Endothelial cell (in vitro differentiated cells): ENCODE measurements around the gene NHEJ1. TPM values are rescaled to one million over a fixed set of nuclear protein-coding genes. Genes with fewer than 3 reads are reported as not detected.

Experiments
- DNase-seq: peaks from one replicate; pipeline ENCODE4 v3.0.0; 2021; ENCODE audit warnings: low spot score
- H3K27ac Mint-ChIP-seq: one replicate; pipeline ENCODE4 v1.8.0; 2021; ENCODE audit warnings: mixed read lengths, inconsistent platforms; ENCODE audit not compliant: unreplicated experiment
- H3K27me3 Mint-ChIP-seq: one replicate; pipeline ENCODE4 v1.8.0; 2021; ENCODE audit warnings: mild to moderate bottlenecking, moderate library complexity, mixed read lengths, inconsistent platforms; ENCODE audit not compliant: unreplicated experiment
- H3K36me3 Mint-ChIP-seq: one replicate; pipeline ENCODE4 v1.8.0; 2021; ENCODE audit warnings: mild to moderate bottlenecking, low read depth, mixed read lengths, inconsistent platforms; ENCODE audit not compliant: unreplicated experiment
- H3K4me1 Mint-ChIP-seq: one replicate; pipeline ENCODE4 v1.8.0; 2021; ENCODE audit warnings: mild to moderate bottlenecking, mixed read lengths, inconsistent platforms; ENCODE audit not compliant: unreplicated experiment
- H3K4me3 Mint-ChIP-seq: one replicate; pipeline ENCODE4 v1.8.0; 2021; ENCODE audit warnings: mild to moderate bottlenecking, mixed read lengths, inconsistent platforms; ENCODE audit not compliant: unreplicated experiment
- H3K9me3 Mint-ChIP-seq: one replicate; pipeline ENCODE4 v1.8.0; 2021; ENCODE audit warnings: mixed read lengths, inconsistent platforms; ENCODE audit not compliant: unreplicated experiment
- CTCF ChIP-seq: fragments of 200-600 bp; sonication (generic); IDR thresholded peaks from one replicate; pipeline ENCODE4 v1.5.0; 2021; ENCODE audit warnings: antibody characterized with exemption; ENCODE audit not compliant: unreplicated experiment
- total RNA-seq: library from RNA; stranded (reverse); fragmentation: NEBNext Ultra II Directional; extraction: Animal tissue kit (Norgen Biotek cat#: 25700); gene quantifications from one replicate; pipeline ENCODE4 v1.2.1, GENCODE V29; 2021; ENCODE audit not compliant: unreplicated experiment

The NHEJ1 gene
- total RNA-seq, 1 donor from 2014 or later: 11.1 TPM

GRCh38 chr2:219182331-219183150 is 21.9 kb upstream of the NHEJ1 start:
- peaks cover 28% of the 10 kb centered on the region for H3K4me1 Mint-ChIP-seq
- no peak for TF ChIP-seq CTCF
- H3K27ac Mint-ChIP-seq: peak overlapping the region; percentile 57
- H3K9me3 Mint-ChIP-seq: no peaks in the 10 kb centered on the region
- peaks cover 37% of the 10 kb centered on the region for H3K36me3 Mint-ChIP-seq
- H3K4me3 Mint-ChIP-seq: peak overlapping the region; percentile 77
- DNase-seq: peak; percentile 18
- peaks cover 15% of the 10 kb centered on the region for H3K27me3 Mint-ChIP-seq

- Mint-ChIP-seq H3K9me3 (no peaks in the 10 kb centered on the region), H3K27me3 (peaks cover 17% of the 10 kb centered on the region), H3K36me3 (peaks cover 41% of the 10 kb centered on the region), H3K4me3 (no peak overlapping the region), H3K4me1 (peaks cover 29% of the 10 kb centered on the region), H3K27ac (peak overlapping the region; percentile 65)
- no peak for DNase-seq
- TF ChIP-seq CTCF: no peak
Observed at GRCh38 chr2:219181531-219181930, 20.9 kb upstream of the NHEJ1 start.

GRCh38 chr2:219180961-219181360 is 20.3 kb upstream of the NHEJ1 start:
- no peak overlapping the region for H3K4me3 Mint-ChIP-seq
- H3K27ac Mint-ChIP-seq: peak overlapping the region; percentile 65
- H3K4me1 Mint-ChIP-seq: peaks cover 30% of the 10 kb centered on the region
- H3K36me3 Mint-ChIP-seq: peaks cover 42% of the 10 kb centered on the region
- DNase-seq: no peak
- peaks cover 18% of the 10 kb centered on the region for H3K27me3 Mint-ChIP-seq
- no peak for TF ChIP-seq CTCF
- no peaks in the 10 kb centered on the region for H3K9me3 Mint-ChIP-seq

- H3K9me3 Mint-ChIP-seq: no peaks in the 10 kb centered on the region
- TF ChIP-seq CTCF: no peak
- H3K4me1 Mint-ChIP-seq: peaks cover 41% of the 10 kb centered on the region
- peaks cover 49% of the 10 kb centered on the region for H3K36me3 Mint-ChIP-seq
- no peak for DNase-seq
- H3K27ac Mint-ChIP-seq: peak overlapping the region; percentile 87
- H3K4me3 Mint-ChIP-seq: peak overlapping the region; percentile 94
- peaks cover 19% of the 10 kb centered on the region for H3K27me3 Mint-ChIP-seq
Observed at GRCh38 chr2:219179601-219180465, 19.2 kb upstream of the NHEJ1 start.
